Measurements from ENCODE around the gene PDGFB.

PDGFB gene

DNA sequence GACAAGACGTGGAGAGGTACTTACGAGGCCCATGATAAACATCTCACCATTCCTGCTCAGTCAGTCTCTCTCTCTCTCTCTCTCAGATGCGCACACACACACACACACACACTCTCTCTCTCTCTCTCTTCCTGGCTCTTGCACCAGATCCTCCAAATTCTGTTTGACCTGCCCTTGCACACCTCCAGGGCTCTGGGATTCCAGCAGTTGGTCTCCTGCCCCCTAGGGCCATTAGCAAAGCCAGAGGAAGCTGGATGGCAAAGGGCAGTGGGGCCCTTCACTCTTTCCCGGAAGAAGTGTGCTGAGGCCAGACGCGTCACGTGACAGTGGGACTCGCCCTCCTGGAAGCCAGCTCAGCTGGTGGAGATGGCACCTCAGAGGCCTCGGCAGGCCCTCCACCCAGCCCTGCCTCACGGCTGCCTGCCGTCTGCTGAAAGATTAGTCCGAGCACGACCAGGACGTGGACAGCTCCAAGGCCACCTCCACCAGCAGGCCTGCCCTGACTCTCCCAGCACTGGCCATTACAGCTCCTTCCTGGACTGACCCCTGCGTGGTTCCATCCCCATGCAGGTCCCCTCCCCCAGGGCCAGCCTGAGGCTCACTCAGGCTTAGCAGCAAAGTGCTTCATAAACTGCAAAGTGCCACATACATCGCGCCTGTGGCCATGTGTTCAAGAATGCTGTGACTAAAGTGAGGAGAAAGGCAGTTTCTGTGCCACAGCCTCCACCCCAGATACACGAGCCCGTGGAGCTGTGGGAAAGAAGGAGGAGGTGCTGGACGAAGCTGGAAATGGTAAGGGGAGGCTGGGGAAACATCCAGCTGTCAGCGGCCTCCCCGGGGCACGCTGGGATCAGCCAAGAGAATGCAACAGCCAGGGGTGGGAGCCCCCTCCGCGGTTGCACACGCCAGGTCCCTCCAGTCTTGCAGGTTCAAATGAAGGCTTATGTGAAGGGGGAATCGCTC lies 3.7 kb downstream of the PDGFB start:
- Histone ChIP-seq H2AFZ (ENCODE audit: low read depth, low read length) (no peak overlapping the region), H3K4me2 (ENCODE audit: low read length) (no peak overlapping the region), H3K27ac (ENCODE audit: low read length) (no peak overlapping the region), H3K9ac (ENCODE audit: low read length) (no peak overlapping the region), H3K27me3 (ENCODE audit: low read depth, low read length) (peaks cover 20% of the 10 kb centered on the region), H3K4me1 (ENCODE audit: low read length) (no peaks in the 10 kb centered on the region), H3K36me3 (replicated peaks; ENCODE audit: low read depth, low read length) (no peaks in the 10 kb centered on the region), H3K79me2 (ENCODE audit: low read length) (no peaks in the 10 kb centered on the region), H3K9me3 (ENCODE audit: insufficient read depth, low read length) (no peaks in the 10 kb centered on the region), H4K20me1 (ENCODE audit: insufficient read depth, low read length) (no peaks in the 10 kb centered on the region), H3K4me3 (ENCODE audit: low read length) (no peak overlapping the region)
- TF ChIP-seq, protein P1, sequence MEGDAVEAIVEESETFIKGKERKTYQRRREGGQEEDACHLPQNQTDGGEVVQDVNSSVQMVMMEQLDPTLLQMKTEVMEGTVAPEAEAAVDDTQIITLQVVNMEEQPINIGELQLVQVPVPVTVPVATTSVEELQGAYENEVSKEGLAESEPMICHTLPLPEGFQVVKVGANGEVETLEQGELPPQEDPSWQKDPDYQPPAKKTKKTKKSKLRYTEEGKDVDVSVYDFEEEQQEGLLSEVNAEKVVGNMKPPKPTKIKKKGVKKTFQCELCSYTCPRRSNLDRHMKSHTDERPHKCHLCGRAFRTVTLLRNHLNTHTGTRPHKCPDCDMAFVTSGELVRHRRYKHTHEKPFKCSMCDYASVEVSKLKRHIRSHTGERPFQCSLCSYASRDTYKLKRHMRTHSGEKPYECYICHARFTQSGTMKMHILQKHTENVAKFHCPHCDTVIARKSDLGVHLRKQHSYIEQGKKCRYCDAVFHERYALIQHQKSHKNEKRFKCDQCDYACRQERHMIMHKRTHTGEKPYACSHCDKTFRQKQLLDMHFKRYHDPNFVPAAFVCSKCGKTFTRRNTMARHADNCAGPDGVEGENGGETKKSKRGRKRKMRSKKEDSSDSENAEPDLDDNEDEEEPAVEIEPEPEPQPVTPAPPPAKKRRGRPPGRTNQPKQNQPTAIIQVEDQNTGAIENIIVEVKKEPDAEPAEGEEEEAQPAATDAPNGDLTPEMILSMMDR (IDR thresholded peaks at IDR 0.05; ENCODE audit: low read depth, low read length), result no peak
- TF ChIP-seq EZH2phosphoT487 (IDR thresholded peaks at IDR 0.05; ENCODE audit: low read depth), result no peak

DNA sequence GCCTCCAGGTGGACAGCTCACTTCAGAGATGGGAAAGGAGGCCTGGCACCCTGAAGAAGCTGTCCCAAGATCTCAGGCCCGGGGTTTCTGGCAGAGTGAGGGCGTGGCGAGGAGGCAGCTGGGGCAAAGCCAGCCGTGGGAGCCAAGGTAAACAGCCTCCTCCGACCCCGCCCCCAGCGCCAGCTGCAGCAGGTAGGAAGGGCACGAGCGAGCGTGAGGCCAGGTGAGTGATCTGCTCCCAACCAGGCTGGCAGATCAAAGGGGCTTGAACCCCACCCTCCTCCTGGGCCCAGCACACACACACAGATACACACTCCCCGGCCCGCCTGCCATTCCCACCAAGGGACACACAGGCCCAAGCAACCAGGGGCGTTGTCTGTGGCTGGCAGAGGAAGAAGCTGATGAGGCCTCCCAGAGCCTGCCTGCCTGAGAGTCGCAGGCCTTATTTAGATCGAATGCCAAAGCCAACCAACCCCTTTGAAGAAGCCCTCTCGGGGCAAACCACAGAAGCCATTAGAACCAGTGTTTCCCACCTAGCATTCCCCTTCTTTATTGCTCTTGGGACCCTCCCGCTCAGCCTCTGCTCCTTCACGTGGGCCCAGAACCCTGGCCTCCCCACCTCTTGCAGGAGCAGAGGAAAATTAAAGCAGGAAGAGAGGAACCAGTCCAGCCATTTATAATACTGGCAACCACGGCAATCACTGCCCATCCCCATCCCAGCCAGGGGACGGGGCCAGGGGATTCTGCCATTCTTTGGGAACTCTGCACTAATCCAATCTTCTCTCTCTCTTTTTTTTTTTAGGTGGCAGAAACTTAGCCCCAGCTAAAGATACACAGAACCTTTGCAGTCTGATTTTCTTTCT lies 5.0 kb downstream of the PDGFB start:
- 0 out of 2 replicates have a peak overlapping the region, but pooled peaks have one; percentile 40 for H2AFZ ChIP-seq (ENCODE audit: low read depth, low read length)
- H3K36me3 ChIP-seq (replicated peaks; ENCODE audit: low read depth, low read length), result no peaks in the 10 kb centered on the region
- H3K9ac ChIP-seq (ENCODE audit: low read length), result no peak overlapping the region
- H3K27ac ChIP-seq (ENCODE audit: low read length), result no peak overlapping the region
- peaks cover 27% of the 10 kb centered on the region for H3K27me3 ChIP-seq (ENCODE audit: low read depth, low read length)
- TF ChIP-seq, protein P1 (IDR thresholded peaks at IDR 0.05; ENCODE audit: low read depth, low read length), result no peak
- no peak for TF ChIP-seq EZH2phosphoT487 (IDR thresholded peaks at IDR 0.05; ENCODE audit: low read depth)
- H3K79me2 ChIP-seq (ENCODE audit: low read length), result no peaks in the 10 kb centered on the region
- H4K20me1 ChIP-seq (ENCODE audit: insufficient read depth, low read length), result no peaks in the 10 kb centered on the region
- H3K4me3 ChIP-seq (ENCODE audit: low read length), result no peak overlapping the region
- H3K4me2 ChIP-seq (ENCODE audit: low read length), result no peak overlapping the region
- H3K4me1 ChIP-seq (ENCODE audit: low read length), result no peaks in the 10 kb centered on the region
- H3K9me3 ChIP-seq (ENCODE audit: insufficient read depth, low read length), result no peaks in the 10 kb centered on the region

DNA sequence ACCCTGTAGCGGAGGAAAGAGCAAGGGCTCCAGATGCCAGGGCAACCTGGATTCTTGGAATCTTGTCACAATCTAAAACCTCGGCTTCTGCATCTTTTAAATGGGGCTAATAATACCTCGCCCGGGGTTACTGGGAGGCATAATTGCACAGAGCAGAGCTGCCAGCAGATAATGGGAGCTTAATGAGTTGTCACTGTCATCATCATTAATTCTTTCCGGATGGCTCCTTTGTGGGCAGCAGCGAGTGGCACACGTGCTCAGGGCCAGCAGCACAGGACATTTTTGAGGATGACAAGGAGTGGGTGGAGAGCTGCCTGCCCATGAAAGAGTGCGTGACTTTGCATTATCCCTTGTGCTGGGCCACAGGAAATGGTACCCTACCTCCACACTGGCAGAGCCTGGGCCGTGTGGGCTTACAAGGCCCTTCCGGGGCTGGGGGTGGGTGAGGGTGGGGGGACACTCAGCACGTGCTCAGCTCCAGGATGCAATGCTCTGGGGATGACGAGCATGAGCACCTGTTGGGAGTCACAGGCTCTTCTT lies 5.7 kb downstream of the PDGFB start:
- H2AFZ ChIP-seq (ENCODE audit: low read depth, low read length), result no peak overlapping the region
- H3K79me2 ChIP-seq (ENCODE audit: low read length), result no peaks in the 10 kb centered on the region
- no peaks in the 10 kb centered on the region for H3K9me3 ChIP-seq (ENCODE audit: insufficient read depth, low read length)
- no peaks in the 10 kb centered on the region for H3K36me3 ChIP-seq (replicated peaks; ENCODE audit: low read depth, low read length)
- no peak overlapping the region for H3K27ac ChIP-seq (ENCODE audit: low read length)
- no peaks in the 10 kb centered on the region for H3K4me1 ChIP-seq (ENCODE audit: low read length)
- TF ChIP-seq, protein P1 (IDR thresholded peaks at IDR 0.05; ENCODE audit: low read depth, low read length), result no peak
- TF ChIP-seq EZH2phosphoT487 (IDR thresholded peaks at IDR 0.05; ENCODE audit: low read depth), result no peak
- H3K27me3 ChIP-seq (ENCODE audit: low read depth, low read length), result peaks cover 35% of the 10 kb centered on the region
- no peak overlapping the region for H3K9ac ChIP-seq (ENCODE audit: low read length)
- no peak overlapping the region for H3K4me3 ChIP-seq (ENCODE audit: low read length)
- no peaks in the 10 kb centered on the region for H4K20me1 ChIP-seq (ENCODE audit: insufficient read depth, low read length)
- H3K4me2 ChIP-seq (ENCODE audit: low read length), result no peak overlapping the region
